NB4 (cell line): ENCODE results near the gene HS3ST4.

Experiments used
- DNase-seq: peaks from one replicate; pipeline ENCODE4 v3.0.0; 2010; ENCODE audit warnings: low read depth
- H3K4me3 ChIP-seq: one replicate; pipeline ENCODE4 v1.5.1; 2011; ENCODE audit warnings: mild to moderate bottlenecking, low read depth, low read length, moderate library complexity
- POLR2A ChIP-seq: IDR thresholded peaks from 2 replicates; pipeline ENCODE4 v1.6.1; 2011; ENCODE audit warnings: mild to moderate bottlenecking; ENCODE audit not compliant: insufficient read length; ENCODE audit errors: extremely low read depth

The HS3ST4 gene

DNA sequence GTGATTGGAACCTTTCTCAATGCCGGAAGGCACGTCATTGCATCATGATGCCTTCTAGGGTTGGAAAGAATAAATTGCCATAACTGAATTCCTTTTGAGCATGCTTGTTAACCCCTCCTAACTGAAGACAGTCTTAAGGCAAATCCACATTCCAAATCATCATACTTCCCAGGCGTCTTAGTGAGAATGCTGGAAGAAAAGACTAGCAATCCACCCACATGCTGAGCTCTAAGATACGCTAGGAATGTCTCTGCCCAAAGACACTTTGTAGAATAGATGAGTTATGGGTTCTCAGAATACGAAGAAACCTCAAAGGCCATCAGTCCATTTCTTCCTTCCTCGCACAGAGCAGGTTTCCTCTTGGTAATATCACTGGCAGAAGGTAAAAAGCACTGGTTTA lies 486.5 kb downstream of the HS3ST4 start:
- DNase-seq: no peak
- no peak overlapping the region for H3K4me3 ChIP-seq
- no peak for TF ChIP-seq POLR2A

DNA sequence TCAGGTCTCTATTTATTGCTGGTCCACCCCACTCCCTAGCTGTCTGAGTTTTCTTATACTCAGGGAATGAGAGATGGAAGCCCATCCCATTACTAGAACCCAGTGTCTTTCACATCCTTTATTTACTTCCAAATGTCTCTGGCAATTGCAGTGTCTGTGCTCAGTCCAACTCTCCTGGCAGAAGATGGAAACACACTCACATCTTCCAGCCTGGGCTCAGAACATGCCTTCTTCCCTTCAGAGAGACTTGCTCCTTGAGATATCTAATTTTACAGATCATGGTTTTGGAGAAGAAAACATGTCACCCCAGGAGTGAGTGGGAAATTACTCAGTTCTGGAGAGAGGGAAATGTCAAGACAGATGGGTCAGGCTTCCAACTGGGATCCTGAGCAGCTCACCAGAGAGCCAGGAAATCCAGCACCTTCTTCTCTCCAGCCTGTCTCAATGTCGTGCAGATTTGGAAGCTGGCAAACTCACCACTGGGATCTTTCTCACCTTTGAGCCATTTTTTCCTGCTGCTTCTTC lies 494.4 kb downstream of the HS3ST4 start:
- TF ChIP-seq POLR2A: no peak
- H3K4me3 ChIP-seq: no peak overlapping the region
- DNase-seq: no peak
